Endodermal cell (in vitro differentiated cells): ENCODE results near the gene SUSD5. TPM values are rescaled to one million over a fixed set of nuclear protein-coding genes. Genes with fewer than 3 reads are reported as not detected.

Experiments
- DNase-seq: peaks from one replicate; pipeline ENCODE4 v3.0.0-alpha.2; 2017
- H3K27ac ChIP-seq: 2 replicates; pipeline ENCODE4 v1.5.1; 2013; ENCODE audit warnings: mild to moderate bottlenecking, low read depth, low read length, moderate library complexity
- H3K27me3 ChIP-seq: 2 replicates; pipeline ENCODE4 v1.6.1; 2013; ENCODE audit warnings: mild to moderate bottlenecking, low read length, moderate library complexity; ENCODE audit not compliant: insufficient read depth, control insufficient read depth, poor library complexity, severe bottlenecking
- H3K36me3 ChIP-seq: 2 replicates; pipeline ENCODE4 v1.7.0; 2013; ENCODE audit warnings: mild to moderate bottlenecking, low read length, moderate library complexity; ENCODE audit not compliant: control insufficient read depth, insufficient read depth
- H3K4me1 ChIP-seq: one replicate; pipeline ENCODE4 v1.7.0; 2013; ENCODE audit warnings: low read length; ENCODE audit not compliant: control insufficient read depth, insufficient read depth
- H3K4me3 ChIP-seq: 2 replicates; pipeline ENCODE4 v1.5.1; 2013; ENCODE audit warnings: mild to moderate bottlenecking, low read length, moderate library complexity
- H3K9ac ChIP-seq: 2 replicates; pipeline ENCODE4 v1.6.1; 2013; ENCODE audit warnings: mild to moderate bottlenecking, low read length, moderate library complexity; ENCODE audit not compliant: poor library complexity, severe bottlenecking; ENCODE audit errors: extremely low read depth
- H3K9me3 ChIP-seq: 2 replicates; pipeline ENCODE4 v1.6.1; 2013; ENCODE audit warnings: mild to moderate bottlenecking, low read length, moderate library complexity; ENCODE audit not compliant: control insufficient read depth
- H3K27ac Mint-ChIP-seq: 2 replicates; pipeline ENCODE4 v1.8.0; 2020; ENCODE audit warnings: mixed read lengths
- H3K27me3 Mint-ChIP-seq: 2 replicates; pipeline ENCODE4 v1.8.0; 2021; ENCODE audit warnings: mild to moderate bottlenecking, mixed read lengths; ENCODE audit not compliant: insufficient read depth
- H3K36me3 Mint-ChIP-seq: 2 replicates; pipeline ENCODE4 v1.8.0; 2020; ENCODE audit warnings: low read depth, mixed read lengths
- H3K4me1 Mint-ChIP-seq: 2 replicates; pipeline ENCODE4 v1.8.0; 2020; ENCODE audit warnings: mixed read lengths
- H3K4me3 Mint-ChIP-seq: 2 replicates; pipeline ENCODE4 v1.8.0; 2020; ENCODE audit warnings: mild to moderate bottlenecking, moderate library complexity, mixed read lengths
- H3K9me3 Mint-ChIP-seq: 2 replicates; pipeline ENCODE4 v1.8.0; 2020; ENCODE audit warnings: mild to moderate bottlenecking, mixed read lengths
- WGBS, 2 experiments: methylation state at CpG; one replicate each; pipeline versions ENCODE4 v1.1.5 to v1.1.7; 2013; ENCODE audit warnings: missing lambda C conversion rate in 2 of 2, mixed read lengths in 1 of 2; ENCODE audit not compliant: insufficient coverage in 1 of 2, insufficient read length in 1 of 2; 5-methylcytosine and 5-hydroxymethylcytosine counted together
- total RNA-seq, 2 donors: library from RNA; stranded (reverse); fragmentation: NEBNext Ultra II Directional in 1 of 2; extraction: Animal tissue kit (Norgen Biotek cat#: 25700) in 1 of 2; gene quantifications; 2 replicates in 1 of 2; 3 replicates in 1 of 2; pipeline ENCODE4 v1.2.1, GENCODE V29; 2021
- TF ChIP-seq, protein P1 (sequence below): fragments of 200-600 bp; sonication (generic); conservative IDR thresholded peaks from 2 replicates; pipeline ENCODE4 v1.5.0; 2021; ENCODE audit warnings: antibody characterized with exemption, mild to moderate bottlenecking

SUSD5 gene
- total RNA-seq, 2 donors from 2014 or later = 1.3 to 2.6 TPM

DNA sequence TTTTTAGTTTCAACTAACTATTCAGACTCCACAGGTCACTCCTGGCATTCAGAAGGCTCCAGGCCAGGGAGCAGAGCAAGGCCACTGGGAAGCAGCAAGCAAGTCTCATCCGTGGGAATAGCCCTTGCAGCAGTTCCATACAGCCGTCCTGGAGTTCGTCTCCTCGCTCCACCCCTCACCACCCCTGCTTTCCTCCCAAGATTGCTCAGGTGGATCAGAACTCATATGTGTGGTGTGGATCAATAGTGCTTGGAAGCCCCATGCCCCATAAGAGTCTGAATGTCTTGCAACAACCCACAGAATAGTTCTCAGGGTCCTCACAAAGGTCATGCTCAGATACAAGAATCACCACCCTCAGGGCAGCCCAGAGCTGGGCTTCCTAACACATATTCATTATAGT is 44.5 kb downstream of the SUSD5 start:
- no peak overlapping the region for H3K4me3 ChIP-seq
- H3K9me3 ChIP-seq = peaks cover 1% of the 10 kb centered on the region
- no peak overlapping the region for H3K4me3 Mint-ChIP-seq
- H3K27me3 Mint-ChIP-seq = peaks cover 3% of the 10 kb centered on the region
- no peak overlapping the region for H3K27ac ChIP-seq
- no peaks in the 10 kb centered on the region for H3K36me3 ChIP-seq
- peaks cover 9% of the 10 kb centered on the region for H3K9me3 Mint-ChIP-seq
- TF ChIP-seq, protein P1, sequence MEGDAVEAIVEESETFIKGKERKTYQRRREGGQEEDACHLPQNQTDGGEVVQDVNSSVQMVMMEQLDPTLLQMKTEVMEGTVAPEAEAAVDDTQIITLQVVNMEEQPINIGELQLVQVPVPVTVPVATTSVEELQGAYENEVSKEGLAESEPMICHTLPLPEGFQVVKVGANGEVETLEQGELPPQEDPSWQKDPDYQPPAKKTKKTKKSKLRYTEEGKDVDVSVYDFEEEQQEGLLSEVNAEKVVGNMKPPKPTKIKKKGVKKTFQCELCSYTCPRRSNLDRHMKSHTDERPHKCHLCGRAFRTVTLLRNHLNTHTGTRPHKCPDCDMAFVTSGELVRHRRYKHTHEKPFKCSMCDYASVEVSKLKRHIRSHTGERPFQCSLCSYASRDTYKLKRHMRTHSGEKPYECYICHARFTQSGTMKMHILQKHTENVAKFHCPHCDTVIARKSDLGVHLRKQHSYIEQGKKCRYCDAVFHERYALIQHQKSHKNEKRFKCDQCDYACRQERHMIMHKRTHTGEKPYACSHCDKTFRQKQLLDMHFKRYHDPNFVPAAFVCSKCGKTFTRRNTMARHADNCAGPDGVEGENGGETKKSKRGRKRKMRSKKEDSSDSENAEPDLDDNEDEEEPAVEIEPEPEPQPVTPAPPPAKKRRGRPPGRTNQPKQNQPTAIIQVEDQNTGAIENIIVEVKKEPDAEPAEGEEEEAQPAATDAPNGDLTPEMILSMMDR = no peak
- no peaks in the 10 kb centered on the region for H3K4me1 ChIP-seq
- H3K4me1 Mint-ChIP-seq = no peaks in the 10 kb centered on the region
- H3K27me3 ChIP-seq = no peaks in the 10 kb centered on the region
- no peaks in the 10 kb centered on the region for H3K36me3 Mint-ChIP-seq
- H3K27ac Mint-ChIP-seq = no peak overlapping the region
- no peak for DNase-seq
- H3K9ac ChIP-seq = no peak overlapping the region
- WGBS, 2 experiments = 67 to 69% methylated on average over 3 to 4 of the region's 4 CpGs

DNA sequence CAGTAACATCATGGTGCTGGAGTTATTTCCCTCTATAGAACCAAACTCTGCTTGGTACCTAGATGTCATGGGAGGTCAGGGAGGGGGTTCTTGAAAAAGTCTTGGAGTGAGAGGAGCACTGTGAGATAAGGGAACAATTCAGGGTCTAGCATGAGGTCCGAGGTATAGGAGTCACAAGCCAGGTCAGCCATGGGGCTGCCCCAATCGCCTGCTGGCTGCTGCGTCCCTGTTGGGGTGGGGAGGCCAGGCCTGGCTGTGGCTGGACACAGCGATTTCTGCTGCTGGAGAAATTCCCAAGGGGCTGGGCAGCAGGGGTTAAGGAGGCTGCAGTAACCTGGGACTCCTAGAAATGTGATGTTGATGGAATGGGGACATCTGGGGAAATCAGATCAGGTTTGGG is 44.9 kb downstream of the SUSD5 start:
- Histone ChIP-seq H3K27ac (no peak overlapping the region), H3K9me3 (no peaks in the 10 kb centered on the region), H3K36me3 (no peaks in the 10 kb centered on the region), H3K9ac (no peak overlapping the region), H3K4me3 (no peak overlapping the region), H3K4me1 (no peaks in the 10 kb centered on the region), H3K27me3 (no peaks in the 10 kb centered on the region)
- Mint-ChIP-seq H3K4me1 (no peaks in the 10 kb centered on the region), H3K9me3 (peaks cover 7% of the 10 kb centered on the region), H3K4me3 (no peak overlapping the region), H3K27me3 (peaks cover 3% of the 10 kb centered on the region), H3K27ac (no peak overlapping the region), H3K36me3 (no peaks in the 10 kb centered on the region)
- DNase-seq = no peak
- TF ChIP-seq, protein P1 = no peak
- 80 to 89% methylated on average over 1 to 4 of the region's 4 CpGs for WGBS, 2 experiments

DNA sequence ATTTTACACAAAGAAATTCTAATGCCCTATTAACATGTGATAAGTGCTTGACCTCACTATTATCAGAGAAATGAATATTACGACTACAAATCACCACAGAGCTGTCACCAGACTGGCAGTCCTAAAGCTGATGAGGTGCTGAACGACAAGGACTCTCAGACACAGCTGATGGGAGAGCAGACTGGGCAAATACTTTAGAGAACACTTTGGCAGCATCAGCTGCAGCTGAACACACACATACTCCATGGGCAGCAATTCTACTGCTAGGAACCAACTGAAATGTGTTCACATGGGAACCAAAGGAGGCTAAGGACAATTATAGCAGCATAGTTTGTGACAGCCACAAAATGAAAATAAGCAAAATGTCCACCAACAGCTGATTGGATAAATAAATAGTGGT is 45.5 kb downstream of the SUSD5 start:
- Mint-ChIP-seq H3K27me3 (peaks cover 3% of the 10 kb centered on the region), H3K9me3 (peaks cover 3% of the 10 kb centered on the region), H3K27ac (no peak overlapping the region), H3K36me3 (no peaks in the 10 kb centered on the region), H3K4me3 (no peak overlapping the region), H3K4me1 (no peaks in the 10 kb centered on the region)
- Histone ChIP-seq H3K4me1 (no peaks in the 10 kb centered on the region), H3K27ac (no peak overlapping the region), H3K9me3 (no peaks in the 10 kb centered on the region), H3K27me3 (no peaks in the 10 kb centered on the region), H3K9ac (no peak overlapping the region), H3K36me3 (no peaks in the 10 kb centered on the region), H3K4me3 (no peak overlapping the region)
- TF ChIP-seq, protein P1 = no peak
- WGBS, 2 experiments = 45 to 80% methylated on average over 1 to 2 of the region's 2 CpGs
- no peak for DNase-seq
